Measurements from ENCODE around the gene ST6GALNAC5.

The ST6GALNAC5 gene

GRCh38 chr1:77081834-77082233 is 214.6 kb downstream of the ST6GALNAC5 start:
- peak overlapping the region in 2 of 3 experiments; percentile 24 to 44 for H3K27ac Mint-ChIP-seq
- no peak overlapping the region for H3K4me3 Mint-ChIP-seq
- no peaks in the 10 kb centered on the region for H3K9me3 Mint-ChIP-seq
- H3K27me3 Mint-ChIP-seq (ENCODE audit: low read depth), result no peaks in the 10 kb centered on the region
- H3K36me3 Mint-ChIP-seq (ENCODE audit: low read depth), result no peaks in the 10 kb centered on the region
- H3K4me1 Mint-ChIP-seq, result peaks cover 13% of the 10 kb centered on the region
- TF ChIP-seq, protein P1, sequence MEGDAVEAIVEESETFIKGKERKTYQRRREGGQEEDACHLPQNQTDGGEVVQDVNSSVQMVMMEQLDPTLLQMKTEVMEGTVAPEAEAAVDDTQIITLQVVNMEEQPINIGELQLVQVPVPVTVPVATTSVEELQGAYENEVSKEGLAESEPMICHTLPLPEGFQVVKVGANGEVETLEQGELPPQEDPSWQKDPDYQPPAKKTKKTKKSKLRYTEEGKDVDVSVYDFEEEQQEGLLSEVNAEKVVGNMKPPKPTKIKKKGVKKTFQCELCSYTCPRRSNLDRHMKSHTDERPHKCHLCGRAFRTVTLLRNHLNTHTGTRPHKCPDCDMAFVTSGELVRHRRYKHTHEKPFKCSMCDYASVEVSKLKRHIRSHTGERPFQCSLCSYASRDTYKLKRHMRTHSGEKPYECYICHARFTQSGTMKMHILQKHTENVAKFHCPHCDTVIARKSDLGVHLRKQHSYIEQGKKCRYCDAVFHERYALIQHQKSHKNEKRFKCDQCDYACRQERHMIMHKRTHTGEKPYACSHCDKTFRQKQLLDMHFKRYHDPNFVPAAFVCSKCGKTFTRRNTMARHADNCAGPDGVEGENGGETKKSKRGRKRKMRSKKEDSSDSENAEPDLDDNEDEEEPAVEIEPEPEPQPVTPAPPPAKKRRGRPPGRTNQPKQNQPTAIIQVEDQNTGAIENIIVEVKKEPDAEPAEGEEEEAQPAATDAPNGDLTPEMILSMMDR (IDR thresholded peaks at IDR 0.05; ENCODE audit: unreplicated experiment in 3 of 3), result no peak

GRCh38 chr1:77084457-77084856 is 217.2 kb downstream of the ST6GALNAC5 start:
- Mint-ChIP-seq H3K36me3 (ENCODE audit: low read depth) (no peaks in the 10 kb centered on the region), H3K9me3 (no peaks in the 10 kb centered on the region), H3K27me3 (ENCODE audit: low read depth) (no peaks in the 10 kb centered on the region), H3K4me3 (no peak overlapping the region), H3K27ac (no peak overlapping the region), H3K4me1 (peaks cover 13% of the 10 kb centered on the region)
- TF ChIP-seq, protein P1 (IDR thresholded peaks at IDR 0.05; ENCODE audit: unreplicated experiment in 3 of 3), result no peak

DNA sequence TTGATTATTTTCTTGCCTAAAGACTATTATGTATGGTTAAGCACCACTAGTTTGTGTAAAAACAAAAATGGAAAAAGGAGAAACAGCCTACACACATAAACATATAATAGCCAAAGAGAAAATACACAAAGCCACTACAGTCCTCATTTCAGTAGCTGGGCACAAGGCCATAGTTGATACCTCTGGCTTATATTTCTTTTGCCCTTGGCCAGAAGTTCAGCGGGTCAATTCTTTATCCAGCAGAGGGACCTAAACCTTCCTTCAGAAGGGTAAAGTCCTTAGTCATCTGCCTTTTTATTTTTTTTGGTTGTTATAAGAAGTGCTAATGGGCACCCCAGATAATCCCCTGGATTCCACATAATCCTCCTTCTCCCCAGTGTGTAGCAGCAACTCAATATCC is 217.8 kb downstream of the ST6GALNAC5 start:
- Mint-ChIP-seq H3K4me1 (peaks cover 13% of the 10 kb centered on the region), H3K27me3 (ENCODE audit: low read depth) (no peaks in the 10 kb centered on the region), H3K27ac (no peak overlapping the region), H3K9me3 (no peaks in the 10 kb centered on the region), H3K4me3 (no peak overlapping the region), H3K36me3 (ENCODE audit: low read depth) (no peaks in the 10 kb centered on the region)
- TF ChIP-seq, protein P1 (IDR thresholded peaks at IDR 0.05; ENCODE audit: unreplicated experiment in 3 of 3), result no peak

- Mint-ChIP-seq H3K4me3 (no peak overlapping the region), H3K27ac (no peak overlapping the region), H3K36me3 (ENCODE audit: low read depth) (no peaks in the 10 kb centered on the region), H3K4me1 (peaks cover 4% of the 10 kb centered on the region), H3K27me3 (ENCODE audit: low read depth) (no peaks in the 10 kb centered on the region), H3K9me3 (no peaks in the 10 kb centered on the region)
- TF ChIP-seq, protein P1 (IDR thresholded peaks at IDR 0.05; ENCODE audit: unreplicated experiment in 3 of 3), result no peak
These were observed 222.5 kb downstream of the ST6GALNAC5 start for GRCh38 chr1:77089756-77090155.

GRCh38 chr1:77095236-77095635 is 228.0 kb downstream of the ST6GALNAC5 start:
- Mint-ChIP-seq H3K9me3 (no peaks in the 10 kb centered on the region), H3K4me3 (no peak overlapping the region), H3K36me3 (ENCODE audit: low read depth) (no peaks in the 10 kb centered on the region), H3K27me3 (ENCODE audit: low read depth) (no peaks in the 10 kb centered on the region), H3K4me1 (peaks cover 16% of the 10 kb centered on the region), H3K27ac (peak overlapping the region in 2 of 3 experiments; percentile 46 to 66)
- TF ChIP-seq, protein P1 (IDR thresholded peaks at IDR 0.05; ENCODE audit: unreplicated experiment in 3 of 3), result no peak

- Mint-ChIP-seq H3K4me3 (no peak overlapping the region), H3K27ac (no peak overlapping the region), H3K4me1 (peaks cover 16% of the 10 kb centered on the region), H3K36me3 (ENCODE audit: low read depth) (no peaks in the 10 kb centered on the region), H3K27me3 (ENCODE audit: low read depth) (no peaks in the 10 kb centered on the region), H3K9me3 (no peaks in the 10 kb centered on the region)
- TF ChIP-seq, protein P1 (IDR thresholded peaks at IDR 0.05; ENCODE audit: unreplicated experiment in 3 of 3), result no peak
These were observed 229.4 kb downstream of the ST6GALNAC5 start for GRCh38 chr1:77096496-77097255.
